ENCODE results near the gene ANKRD13A. TPM values are rescaled to one million over a fixed set of nuclear protein-coding genes. Genes with fewer than 3 reads are reported as not detected.

The ANKRD13A gene
- total and polyA plus RNA-seq, 9 donors: 34.5 to 56.2 (median 40.1) TPM

DNA sequence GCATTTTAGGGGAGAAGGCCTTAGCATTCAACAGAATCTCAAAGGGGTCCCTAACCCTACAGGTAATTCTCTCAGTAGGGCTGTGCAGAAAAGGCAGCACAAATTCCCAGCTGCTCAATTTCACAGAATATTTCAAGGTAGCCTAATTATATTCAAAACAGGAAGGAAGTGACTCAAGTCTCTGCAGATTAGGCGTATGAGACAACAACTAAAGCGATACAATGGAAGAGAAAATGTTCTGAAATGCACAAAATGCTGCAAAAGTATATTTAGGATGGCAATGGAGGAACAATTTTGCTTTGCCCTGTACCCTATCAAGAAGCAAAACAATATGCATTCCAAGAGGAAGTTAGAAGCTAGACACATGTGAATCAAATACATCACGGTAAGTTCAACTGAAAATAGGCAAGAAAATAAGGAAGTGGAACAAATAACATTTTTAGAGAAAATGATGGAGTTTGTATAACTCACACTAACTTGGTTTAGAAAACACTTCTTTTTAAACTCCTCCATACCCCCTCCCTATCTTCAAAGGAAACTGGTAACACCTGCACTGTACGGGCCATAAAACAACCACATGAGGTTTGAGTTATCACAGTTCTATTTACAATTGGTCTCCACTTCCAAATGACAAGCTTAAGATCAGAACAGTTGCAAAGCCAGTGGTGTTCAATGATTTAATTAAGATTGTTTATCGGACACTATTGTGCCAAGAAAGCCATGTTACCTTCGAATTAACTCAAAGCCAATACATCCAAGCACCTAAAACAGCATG lies 4.6 kb upstream of the ANKRD13A start:
- Histone ChIP-seq H3K4me3 (ENCODE audit: low read length) (peak overlapping the region; percentile 77), H3K36me3 (ENCODE audit: control insufficient read depth, insufficient read depth, low read length) (peaks cover 18% of the 10 kb centered on the region), H3K27me3 (ENCODE audit: control insufficient read depth, insufficient read depth, low read length) (no peaks in the 10 kb centered on the region), H3K27ac (ENCODE audit: low read length) (peak overlapping the region; percentile 82), H3K4me1 (ENCODE audit: control insufficient read depth, insufficient read depth, low read length) (peaks cover 17% of the 10 kb centered on the region), H3K9me3 (replicated peaks; ENCODE audit: control insufficient read depth, low read depth, low read length) (no peaks in the 10 kb centered on the region)
- DNase-seq: peak; percentile 28
- 17% methylated on average over 1 of the region's 6 CpGs for WGBS (ENCODE audit: insufficient coverage)

DNA sequence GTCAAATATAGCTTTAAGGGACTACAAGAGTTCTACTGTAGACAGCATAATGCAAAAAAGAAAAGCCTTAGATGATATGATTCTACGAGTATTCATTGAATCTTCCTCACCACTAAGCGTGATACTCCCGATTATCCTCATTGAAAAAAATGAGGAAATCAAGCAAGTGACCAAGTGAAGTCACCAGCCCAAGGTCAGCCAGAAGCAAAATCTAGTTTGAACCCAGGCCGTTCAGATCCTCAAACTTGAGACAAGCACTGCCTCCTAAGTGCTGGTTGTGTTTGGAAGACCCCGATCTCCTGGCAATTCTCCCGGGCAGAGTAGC lies 3.9 kb upstream of the ANKRD13A start:
- DNase-seq: no peak
- Histone ChIP-seq H3K9me3 (replicated peaks; ENCODE audit: control insufficient read depth, low read depth, low read length) (no peaks in the 10 kb centered on the region), H3K4me1 (ENCODE audit: control insufficient read depth, insufficient read depth, low read length) (peaks cover 22% of the 10 kb centered on the region), H3K4me3 (ENCODE audit: low read length) (peak overlapping the region; percentile 77), H3K27me3 (ENCODE audit: control insufficient read depth, insufficient read depth, low read length) (no peaks in the 10 kb centered on the region), H3K36me3 (ENCODE audit: control insufficient read depth, insufficient read depth, low read length) (peaks cover 16% of the 10 kb centered on the region), H3K27ac (ENCODE audit: low read length) (peak overlapping the region; percentile 82)
- 2% methylated on average over 6 of the region's 6 CpGs for WGBS (ENCODE audit: insufficient coverage)

DNA sequence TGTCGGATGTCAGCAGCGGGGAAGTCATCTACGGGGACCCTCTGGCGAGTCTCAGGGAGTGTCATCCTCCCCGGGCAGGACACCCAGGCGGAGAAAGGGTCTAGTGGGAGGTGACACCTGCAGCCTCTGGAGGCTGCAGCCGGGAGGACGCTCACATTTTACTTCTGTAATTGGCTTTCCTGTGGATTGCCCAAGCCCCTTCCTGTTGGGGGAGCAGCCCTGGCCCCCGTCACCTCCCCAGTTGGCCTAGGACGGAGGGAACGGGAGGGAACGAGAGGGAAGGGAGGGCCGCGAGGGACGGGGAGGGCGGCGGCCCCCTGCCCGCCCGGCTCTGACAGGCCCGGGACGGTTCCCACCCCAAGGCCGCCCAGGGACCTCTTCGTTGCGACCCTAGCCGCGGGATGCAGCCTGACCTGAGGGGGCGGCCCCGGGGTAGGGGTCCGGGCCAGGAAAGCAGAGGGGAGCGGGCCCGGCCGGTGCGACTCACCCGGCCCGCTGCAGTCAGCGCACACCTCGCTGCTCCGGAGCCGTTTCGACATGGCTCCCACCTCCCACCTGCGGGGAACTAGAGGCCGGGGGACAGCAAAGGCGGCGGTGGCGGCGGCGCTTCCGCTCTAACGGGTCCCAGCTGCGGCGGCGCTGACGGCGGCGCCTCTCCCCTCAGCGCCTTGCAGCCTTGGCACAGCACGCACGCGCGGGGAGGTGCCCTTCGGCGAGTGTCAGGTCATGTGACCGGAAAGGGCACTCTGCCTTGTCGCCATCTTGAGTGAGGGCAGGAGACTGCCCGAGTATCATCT lies 3.3 kb upstream of the ANKRD13A start, which contains the start of gene GIT2:
GIT2 (minus strand) TSS at position 683 of the 797 bp plus-strand sequence; CDS start at position 539, 144 bp downstream.
- no peaks in the 10 kb centered on the region for H3K27me3 ChIP-seq (ENCODE audit: control insufficient read depth, insufficient read depth, low read length)
- under 1% methylated on average over 64 of the region's 65 CpGs for WGBS (ENCODE audit: insufficient coverage)
- DNase-seq: peak; percentile 97
- peaks cover 10% of the 10 kb centered on the region for H3K36me3 ChIP-seq (ENCODE audit: control insufficient read depth, insufficient read depth, low read length)
- H3K4me1 ChIP-seq (ENCODE audit: control insufficient read depth, insufficient read depth, low read length): peaks cover 25% of the 10 kb centered on the region
- no peaks in the 10 kb centered on the region for H3K9me3 ChIP-seq (replicated peaks; ENCODE audit: control insufficient read depth, low read depth, low read length)
- H3K4me3 ChIP-seq (ENCODE audit: low read length): peak within 1 kb of the TSS; percentile 77
- peak within 1 kb of the TSS; percentile 82 for H3K27ac ChIP-seq (ENCODE audit: low read length)

GRCh38 chr12:109996483-109996853 lies 2.8 kb upstream of the ANKRD13A start:
- Histone ChIP-seq H3K27ac (ENCODE audit: low read length) (no peak overlapping the region), H3K9me3 (replicated peaks; ENCODE audit: control insufficient read depth, low read depth, low read length) (no peaks in the 10 kb centered on the region), H3K4me1 (ENCODE audit: control insufficient read depth, insufficient read depth, low read length) (peaks cover 25% of the 10 kb centered on the region), H3K4me3 (ENCODE audit: low read length) (peak overlapping the region; percentile 77), H3K36me3 (ENCODE audit: control insufficient read depth, insufficient read depth, low read length) (peaks cover 9% of the 10 kb centered on the region), H3K27me3 (ENCODE audit: control insufficient read depth, insufficient read depth, low read length) (no peaks in the 10 kb centered on the region)
- DNase-seq: no peak
- 100% methylated on average over 1 of the region's 2 CpGs for WGBS (ENCODE audit: insufficient coverage)

- no peaks in the 10 kb centered on the region for H3K9me3 ChIP-seq (replicated peaks; ENCODE audit: control insufficient read depth, low read depth, low read length)
- DNase-seq: no peak
- no peak overlapping the region for H3K27ac ChIP-seq (ENCODE audit: low read length)
- H3K27me3 ChIP-seq (ENCODE audit: control insufficient read depth, insufficient read depth, low read length): no peaks in the 10 kb centered on the region
- H3K36me3 ChIP-seq (ENCODE audit: control insufficient read depth, insufficient read depth, low read length): peaks cover 4% of the 10 kb centered on the region
- H3K4me1 ChIP-seq (ENCODE audit: control insufficient read depth, insufficient read depth, low read length): peaks cover 25% of the 10 kb centered on the region
- H3K4me3 ChIP-seq (ENCODE audit: low read length): no peak overlapping the region
- WGBS (ENCODE audit: insufficient coverage): no CpG with 5 or more reads among the region's 4 CpGs
These were observed 1.8 kb upstream of the ANKRD13A start for GRCh38 chr12:109997393-109997792.

DNA sequence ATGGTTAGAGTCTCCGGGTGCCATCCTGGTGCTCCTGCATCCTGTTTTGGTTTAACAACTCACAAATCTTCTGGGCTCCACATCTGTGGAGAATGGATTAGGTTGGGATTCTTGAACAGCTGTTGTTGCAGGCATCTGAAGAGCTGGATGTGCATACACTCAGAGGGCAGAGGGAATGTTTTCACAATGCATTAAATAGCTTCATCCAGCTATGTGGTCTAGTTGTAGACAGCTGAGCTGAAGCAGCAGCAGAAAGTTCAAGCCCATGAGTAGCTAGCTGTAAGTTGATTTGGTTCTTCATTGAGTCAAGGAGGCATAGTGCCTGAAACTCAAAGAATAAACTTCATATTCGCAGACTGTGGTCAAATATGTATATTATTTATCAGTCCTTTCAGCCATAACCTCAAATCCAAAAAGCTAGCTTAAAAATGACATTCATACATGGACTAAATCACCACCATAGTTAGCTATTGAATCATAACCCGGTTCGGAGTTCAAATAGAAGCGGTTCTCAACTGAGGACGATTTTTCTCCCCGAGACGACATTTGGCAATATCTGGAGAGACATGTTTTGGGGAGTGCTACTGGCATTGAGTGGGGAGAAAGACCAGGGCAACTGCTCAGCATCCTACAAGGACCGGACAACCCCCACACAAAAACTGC lies 858 bp upstream of the ANKRD13A start:
- Histone ChIP-seq H3K4me1 (ENCODE audit: control insufficient read depth, insufficient read depth, low read length) (peaks cover 25% of the 10 kb centered on the region), H3K27ac (ENCODE audit: low read length) (peak overlapping the region; percentile 45), H3K27me3 (ENCODE audit: control insufficient read depth, insufficient read depth, low read length) (no peaks in the 10 kb centered on the region), H3K36me3 (ENCODE audit: control insufficient read depth, insufficient read depth, low read length) (peaks cover 8% of the 10 kb centered on the region), H3K4me3 (ENCODE audit: low read length) (peak overlapping the region; percentile 70), H3K9me3 (replicated peaks; ENCODE audit: control insufficient read depth, low read depth, low read length) (no peaks in the 10 kb centered on the region)
- peak; percentile 89 for DNase-seq
- no CpG with 5 or more reads among the region's 9 CpGs for WGBS (ENCODE audit: insufficient coverage)

DNA sequence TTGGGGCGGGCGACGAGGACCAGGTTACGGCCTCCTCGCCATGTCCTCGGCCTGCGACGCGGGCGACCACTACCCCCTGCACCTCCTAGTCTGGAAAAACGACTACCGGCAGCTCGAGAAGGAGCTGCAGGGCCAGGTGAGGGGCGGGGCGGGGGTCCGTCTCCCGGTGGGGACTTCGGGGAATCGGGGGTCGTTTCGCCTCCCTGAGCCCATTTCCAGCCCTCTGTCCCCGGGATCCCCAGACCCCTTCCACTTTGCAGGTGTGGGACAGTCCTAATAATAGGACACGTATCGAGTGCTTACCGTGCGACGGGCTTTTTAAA lies 380 bp downstream of the ANKRD13A start:
- H3K27me3 ChIP-seq (ENCODE audit: control insufficient read depth, insufficient read depth, low read length): no peaks in the 10 kb centered on the region
- H3K9me3 ChIP-seq (replicated peaks; ENCODE audit: control insufficient read depth, low read depth, low read length): no peaks in the 10 kb centered on the region
- no peak overlapping the region for H3K27ac ChIP-seq (ENCODE audit: low read length)
- WGBS (ENCODE audit: insufficient coverage): 0% methylated on average over 15 of the region's 27 CpGs
- peaks cover 22% of the 10 kb centered on the region for H3K4me1 ChIP-seq (ENCODE audit: control insufficient read depth, insufficient read depth, low read length)
- peaks cover 11% of the 10 kb centered on the region for H3K36me3 ChIP-seq (ENCODE audit: control insufficient read depth, insufficient read depth, low read length)
- peak overlapping the region; percentile 70 for H3K4me3 ChIP-seq (ENCODE audit: low read length)
- no peak for DNase-seq

GRCh38 chr12:109999983-110000505 lies 814 bp downstream of the ANKRD13A start:
- Histone ChIP-seq H3K36me3 (ENCODE audit: control insufficient read depth, insufficient read depth, low read length) (peaks cover 11% of the 10 kb centered on the region), H3K27me3 (ENCODE audit: control insufficient read depth, insufficient read depth, low read length) (no peaks in the 10 kb centered on the region), H3K4me3 (ENCODE audit: low read length) (peak overlapping the region; percentile 70), H3K27ac (ENCODE audit: low read length) (no peak overlapping the region), H3K9me3 (replicated peaks; ENCODE audit: control insufficient read depth, low read depth, low read length) (no peaks in the 10 kb centered on the region), H3K4me1 (ENCODE audit: control insufficient read depth, insufficient read depth, low read length) (peaks cover 22% of the 10 kb centered on the region)
- DNase-seq: peak; percentile 54
- 3% methylated on average over 9 of the region's 17 CpGs for WGBS (ENCODE audit: insufficient coverage)

GRCh38 chr12:110001596-110001995 lies 2.4 kb downstream of the ANKRD13A start:
- no CpG with 5 or more reads among the region's 4 CpGs for whole genome bisulfite sequencing (ENCODE audit: insufficient coverage)
- Histone ChIP-seq H3K27ac (ENCODE audit: low read length) (no peak overlapping the region), H3K36me3 (ENCODE audit: control insufficient read depth, insufficient read depth, low read length) (peaks cover 13% of the 10 kb centered on the region), H3K27me3 (ENCODE audit: control insufficient read depth, insufficient read depth, low read length) (no peaks in the 10 kb centered on the region), H3K9me3 (replicated peaks; ENCODE audit: control insufficient read depth, low read depth, low read length) (no peaks in the 10 kb centered on the region), H3K4me1 (ENCODE audit: control insufficient read depth, insufficient read depth, low read length) (peaks cover 19% of the 10 kb centered on the region), H3K4me3 (ENCODE audit: low read length) (no peak overlapping the region)
- DNase-seq: no peak
